T-helper 9 cell (primary cell): ENCODE measurements around the gene TBC1D12.
"Not testable (repeated sequence)": the region's sequence is repeated elsewhere in the genome, so short reads cannot be mapped to it uniquely, and the experiment has no call there.

Experiments
- DNase-seq: peaks from one replicate; pipeline ENCODE4 v3.0.0-alpha.2; 2020

The TBC1D12 gene

GRCh38 chr10:94549221-94549620, 146.9 kb downstream of the TBC1D12 start:
- DNase-seq, result no peak

- DNase-seq, result not testable (repeated sequence)
These were observed 165.5 kb downstream of the TBC1D12 start for GRCh38 chr10:94567714-94568307.

GRCh38 chr10:94571081-94571480, 168.7 kb downstream of the TBC1D12 start:
- DNase-seq, result no peak

GRCh38 chr10:94571528-94571927, 169.2 kb downstream of the TBC1D12 start:
- DNase-seq, result no peak

GRCh38 chr10:94578790-94579189, 176.4 kb downstream of the TBC1D12 start:
- DNase-seq, result no peak

GRCh38 chr10:94583124-94583523, 180.8 kb downstream of the TBC1D12 start:
- DNase-seq, result no peak
